H1 (cell line): ENCODE measurements around the gene POLR3GL. TPM values are rescaled to one million over a fixed set of nuclear protein-coding genes. Genes with fewer than 3 reads are reported as not detected.

Source experiments
- ASH2L ChIP-seq: fragments of 200-600, 300-600 bp; sonication (generic); IDR thresholded peaks from one replicate; pipeline ENCODE4 v1.7.1; 2017; ENCODE audit warnings: low read length
- BRCA1 ChIP-seq: IDR thresholded peaks from 2 replicates; pipeline ENCODE4 v1.6.1; 2012; ENCODE audit warnings: low read depth, low read length, improper control_type of control experiment
- EZH2 ChIP-seq: fragments of 200-600 bp; sonication (generic); IDR thresholded peaks from 2 replicates; pipeline ENCODE4 v1.7.1; 2012; ENCODE audit warnings: low read depth, mild to moderate bottlenecking, moderate library complexity, low read length, inconsistent platforms; ENCODE audit not compliant: severe bottlenecking
- KDM4A ChIP-seq: IDR thresholded peaks from one replicate; pipeline ENCODE4 v1.7.1; 2012; ENCODE audit warnings: low read depth, mild to moderate bottlenecking, moderate library complexity, low read length, inconsistent platforms; ENCODE audit not compliant: severe bottlenecking
- POLR2A ChIP-seq, 2 experiments: IDR thresholded peaks; 1 replicate in 1 of 2; 2 replicates in 1 of 2; pipeline ENCODE4 v1.6.1; 2011; ENCODE audit warnings: low read depth in 2 of 2, low read length in 2 of 2, mild to moderate bottlenecking in 2 of 2; ENCODE audit errors: control extremely low read depth in 1 of 2
- RFX5 ChIP-seq: IDR thresholded peaks from 2 replicates; pipeline ENCODE4 v1.6.1; 2011; ENCODE audit warnings: low read depth, low read length, improper control_type of control experiment, borderline replicate concordance
- SUZ12 ChIP-seq: fragments of 200-600 bp; sonication (generic); IDR thresholded peaks from 2 replicates; pipeline ENCODE4 v1.6.1; 2012; ENCODE audit warnings: mild to moderate bottlenecking, inconsistent platforms, low read length, moderate library complexity, mixed read lengths
- TAF1 ChIP-seq: IDR thresholded peaks from 2 replicates; pipeline ENCODE4 v1.6.1; 2011; ENCODE audit warnings: mild to moderate bottlenecking, low read depth, low read length
- TBP ChIP-seq: IDR thresholded peaks from 2 replicates; pipeline ENCODE4 v1.6.1; 2011; ENCODE audit warnings: low read depth, low read length, improper control_type of control experiment
- polyA plus RNA-seq, 7 experiments: library from polyadenylated mRNA; depleted of rRNA in 3 of 7; stranded (reverse) in 5 of 7; unstranded in 2 of 7; fragments of >200 nt in 5 of 7; fragments of 200-250 nt in 2 of 7; gene quantifications; 1 replicate in 5 of 7; 2 replicates in 1 of 7; 4 replicates in 1 of 7; pipeline versions ENCODE4 v1.2.1 to v1.2.3, GENCODE V29; 2011 to 2013; ENCODE audit warnings: missing spikeins in 2 of 7, mixed read lengths in 2 of 7
- total RNA-seq: library from RNA; stranded (reverse); fragmentation: NEBNext Ultra II Directional; extraction: Animal tissue kit (Norgen Biotek cat#: 25700); gene quantifications from 2 replicates; pipeline ENCODE4 v1.2.1, GENCODE V29; 2021

Gene POLR3GL
- total and polyA plus RNA-seq, 2 of the 8 experiments (the other 6 are each of a cell fraction or from before 2014, with no cell fraction given), result 3.1 to 3.9 TPM

DNA sequence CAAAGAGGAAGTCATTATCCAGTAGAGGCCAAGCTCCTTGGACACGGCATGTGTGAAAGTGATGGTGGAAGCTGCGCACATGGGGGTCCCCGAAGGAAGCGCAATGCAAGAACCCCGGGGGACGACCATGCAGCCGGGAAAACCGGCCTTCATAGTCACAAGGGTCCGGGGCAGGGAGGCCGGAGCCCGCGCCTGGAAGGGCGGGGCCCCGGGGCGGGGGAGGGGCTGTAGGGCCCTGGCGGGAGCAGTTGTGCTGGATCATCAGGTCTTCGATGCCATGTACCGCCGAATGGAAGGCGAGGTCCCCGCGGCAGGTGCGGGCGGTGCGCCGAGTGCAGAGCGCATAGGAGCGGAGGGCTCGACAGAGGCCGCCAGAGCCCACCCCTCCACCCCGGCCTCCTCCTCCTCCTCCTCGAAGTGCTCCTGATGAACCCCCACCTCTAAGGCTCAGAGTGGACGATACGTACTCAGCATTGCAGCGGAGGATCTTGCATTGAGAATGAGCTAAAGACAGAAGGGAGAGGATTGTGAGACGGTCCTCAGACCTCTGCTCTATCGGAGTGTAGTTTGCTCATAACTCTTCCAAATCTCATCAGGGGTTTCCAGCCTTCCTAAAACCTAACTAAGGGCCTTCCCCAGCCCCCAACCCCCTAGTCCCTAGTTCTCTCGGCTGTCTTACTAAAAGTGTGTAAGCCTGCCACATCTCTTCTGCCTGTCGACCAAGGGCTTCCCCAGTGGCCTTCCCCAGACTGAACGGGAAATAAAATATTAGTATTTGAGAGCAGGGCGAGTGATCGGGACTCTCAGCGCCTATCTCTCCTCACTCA lies 55.0 kb downstream of the POLR3GL start (continued):
- TF ChIP-seq POLR2A (IDR thresholded peaks at IDR 0.05; ENCODE audit: control extremely low read depth in 1 of 2, low read depth in 2 of 2, low read length in 2 of 2) (peak in 1 of 2 experiments; percentile 54; a peak in 1 of 3 replicates), TBP (0 out of 2 replicates have a peak, but pooled peaks have one; percentile 20), BRCA1 (no peak), SUZ12 (0 out of 2 replicates have a peak, but pooled peaks have one; percentile 24), TAF1 (0 out of 2 replicates have a peak, but pooled peaks have one; percentile 31), EZH2 (peak; percentile 54), RFX5 (no peak), ASH2L (peak; percentile 49), KDM4A (peak; percentile 18)
